ENCODE results near the gene CEMIP. TPM values are rescaled to one million over a fixed set of nuclear protein-coding genes. Genes with fewer than 3 reads are reported as not detected.

Gene CEMIP
- total RNA-seq, 2 experiments from 2014 or later, result not detected

DNA sequence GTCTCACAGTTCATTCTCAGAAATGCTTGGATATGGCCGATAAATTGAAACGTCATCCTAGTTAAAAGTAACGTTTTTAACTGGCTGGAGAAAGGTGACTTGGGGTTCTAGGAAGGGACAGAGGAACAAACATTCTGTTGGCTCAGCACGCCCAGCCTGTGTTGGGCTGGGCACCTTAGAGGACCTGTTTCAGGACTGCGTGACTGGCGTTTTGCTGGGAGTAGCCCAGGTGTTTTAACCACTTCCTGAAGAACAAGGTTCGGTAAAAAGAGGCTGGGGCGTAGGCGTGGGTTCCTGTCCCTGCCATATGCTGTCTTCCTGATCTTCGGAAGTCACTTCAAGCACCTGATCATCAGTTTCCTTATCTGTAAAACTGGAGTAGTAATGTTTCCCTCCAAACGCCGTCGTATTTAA lies 220.5 kb downstream of the CEMIP start:
- TF ChIP-seq, protein P1, sequence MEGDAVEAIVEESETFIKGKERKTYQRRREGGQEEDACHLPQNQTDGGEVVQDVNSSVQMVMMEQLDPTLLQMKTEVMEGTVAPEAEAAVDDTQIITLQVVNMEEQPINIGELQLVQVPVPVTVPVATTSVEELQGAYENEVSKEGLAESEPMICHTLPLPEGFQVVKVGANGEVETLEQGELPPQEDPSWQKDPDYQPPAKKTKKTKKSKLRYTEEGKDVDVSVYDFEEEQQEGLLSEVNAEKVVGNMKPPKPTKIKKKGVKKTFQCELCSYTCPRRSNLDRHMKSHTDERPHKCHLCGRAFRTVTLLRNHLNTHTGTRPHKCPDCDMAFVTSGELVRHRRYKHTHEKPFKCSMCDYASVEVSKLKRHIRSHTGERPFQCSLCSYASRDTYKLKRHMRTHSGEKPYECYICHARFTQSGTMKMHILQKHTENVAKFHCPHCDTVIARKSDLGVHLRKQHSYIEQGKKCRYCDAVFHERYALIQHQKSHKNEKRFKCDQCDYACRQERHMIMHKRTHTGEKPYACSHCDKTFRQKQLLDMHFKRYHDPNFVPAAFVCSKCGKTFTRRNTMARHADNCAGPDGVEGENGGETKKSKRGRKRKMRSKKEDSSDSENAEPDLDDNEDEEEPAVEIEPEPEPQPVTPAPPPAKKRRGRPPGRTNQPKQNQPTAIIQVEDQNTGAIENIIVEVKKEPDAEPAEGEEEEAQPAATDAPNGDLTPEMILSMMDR (conservative IDR thresholded peaks at IDR 0.05; ENCODE audit: low read length), result no peak
- no peak for TF ChIP-seq EZH2phosphoT487 (IDR thresholded peaks at IDR 0.05; ENCODE audit: borderline replicate concordance, low read depth, low read length)
- no peaks in the 10 kb centered on the region for H3K9me2 ChIP-seq (ENCODE audit: insufficient read depth, low read length)
- H3K79me2 ChIP-seq (ENCODE audit: insufficient read depth, low read depth, low read length), result peaks cover 11% of the 10 kb centered on the region; the same call in 1 of the 2 replicates
- BruUV-seq (replicated peaks), result TSS peak; percentile 88
- intact Hi-C loops (cut with micrococcal nuclease; ENCODE audit: unreplicated experiment), result loop anchor here (5.0 to 10.0 kb wide), 3 partner anchors 268 to 1045 kb away; partner anchors contain the start of genes MEX3B and STARD5
- peak overlapping the region; percentile 77 for H3K4me3 ChIP-seq (ENCODE audit: low read depth, low read length, poor library complexity, severe bottlenecking)
- no peaks in the 10 kb centered on the region for H3K9me3 ChIP-seq (ENCODE audit: low read length)
- peak; percentile 77 for DNase-seq (ENCODE audit: low spot score)
- ChIA-PET CTCF (ENCODE audit: unreplicated experiment) (no interaction called here), POLR2A (interaction anchor here (1.3 to 4.1 kb wide), 3 partner anchors 9 to 20 kb away, joined by 5 to 24 read pairs (median 11); no protein-coding TSS in a partner anchor)
- peaks cover 13% of the 10 kb centered on the region for H4K20me1 ChIP-seq (ENCODE audit: insufficient read depth, low read length)
- peaks cover 31% of the 10 kb centered on the region for H3K4me1 ChIP-seq (ENCODE audit: insufficient read depth, low read length, poor library complexity, severe bottlenecking)
- peak overlapping the region; percentile 67; the same call in 1 of the 2 replicates for H2AFZ ChIP-seq (ENCODE audit: low read length)
- peak overlapping the region; percentile 65 for H3K27ac ChIP-seq (ENCODE audit: low read depth, low read length, poor library complexity, severe bottlenecking)
- H3K4me2 ChIP-seq (ENCODE audit: low read length), result peak overlapping the region; percentile 91
- peaks cover 19% of the 10 kb centered on the region for H3K36me3 ChIP-seq (ENCODE audit: insufficient read depth, low read length)

DNA sequence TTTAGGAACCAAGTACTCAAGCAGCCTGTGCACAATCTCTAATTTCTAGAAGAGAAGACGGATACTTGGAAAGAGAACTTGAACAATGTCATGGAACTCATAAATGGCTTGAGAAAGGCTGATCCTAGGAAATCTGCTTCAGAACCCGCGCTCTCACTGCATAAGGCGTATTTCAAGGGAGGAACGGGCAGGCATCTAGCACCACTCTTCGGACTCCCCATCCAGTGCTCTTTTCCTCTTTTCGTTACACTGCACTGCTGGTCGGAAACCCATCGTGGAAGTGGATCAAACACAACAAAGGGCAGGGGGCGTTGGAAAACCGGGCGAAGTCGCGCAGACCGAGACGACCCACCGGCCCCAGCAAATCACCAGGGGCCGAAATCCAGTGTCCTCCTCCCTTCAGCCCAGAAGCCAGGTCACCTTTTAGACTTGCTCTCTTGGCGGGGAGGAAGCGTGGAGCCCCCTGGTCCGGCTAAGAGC lies 221.0 kb downstream of the CEMIP start:
- Histone ChIP-seq H3K9me2 (ENCODE audit: insufficient read depth, low read length) (no peaks in the 10 kb centered on the region), H3K9me3 (ENCODE audit: low read length) (no peaks in the 10 kb centered on the region), H3K4me3 (ENCODE audit: low read depth, low read length, poor library complexity, severe bottlenecking) (peak overlapping the region; percentile 77), H3K79me2 (ENCODE audit: insufficient read depth, low read depth, low read length) (peaks cover 12% of the 10 kb centered on the region; the same call in 1 of the 2 replicates), H4K20me1 (ENCODE audit: insufficient read depth, low read length) (peaks cover 19% of the 10 kb centered on the region), H3K36me3 (ENCODE audit: insufficient read depth, low read length) (peaks cover 19% of the 10 kb centered on the region), H3K27ac (ENCODE audit: low read depth, low read length, poor library complexity, severe bottlenecking) (peak overlapping the region; percentile 65), H2AFZ (ENCODE audit: low read length) (peak overlapping the region; percentile 67), H3K4me2 (ENCODE audit: low read length) (peak overlapping the region; percentile 91), H3K4me1 (ENCODE audit: insufficient read depth, low read length, poor library complexity, severe bottlenecking) (peaks cover 31% of the 10 kb centered on the region)
- intact Hi-C loops (cut with micrococcal nuclease; ENCODE audit: unreplicated experiment), result loop anchor here (10.0 kb wide), 1 partner anchor 1045 kb away; the partner anchor contains the start of gene MEX3B
- POLR2A ChIA-PET, result interaction anchor here (1.0 to 4.1 kb wide), 4 partner anchors 9 to 21 kb away, joined by 3 to 24 read pairs (median 8); no protein-coding TSS in a partner anchor
- BruUV-seq (replicated peaks), result no TSS peak
- TF ChIP-seq, protein P1 (conservative IDR thresholded peaks at IDR 0.05; ENCODE audit: low read length), result no peak
- no peak for TF ChIP-seq EZH2phosphoT487 (IDR thresholded peaks at IDR 0.05; ENCODE audit: borderline replicate concordance, low read depth, low read length)
- peak; percentile 30 for DNase-seq (ENCODE audit: low spot score)
- CTCF ChIA-PET (ENCODE audit: unreplicated experiment), result no interaction called here

DNA sequence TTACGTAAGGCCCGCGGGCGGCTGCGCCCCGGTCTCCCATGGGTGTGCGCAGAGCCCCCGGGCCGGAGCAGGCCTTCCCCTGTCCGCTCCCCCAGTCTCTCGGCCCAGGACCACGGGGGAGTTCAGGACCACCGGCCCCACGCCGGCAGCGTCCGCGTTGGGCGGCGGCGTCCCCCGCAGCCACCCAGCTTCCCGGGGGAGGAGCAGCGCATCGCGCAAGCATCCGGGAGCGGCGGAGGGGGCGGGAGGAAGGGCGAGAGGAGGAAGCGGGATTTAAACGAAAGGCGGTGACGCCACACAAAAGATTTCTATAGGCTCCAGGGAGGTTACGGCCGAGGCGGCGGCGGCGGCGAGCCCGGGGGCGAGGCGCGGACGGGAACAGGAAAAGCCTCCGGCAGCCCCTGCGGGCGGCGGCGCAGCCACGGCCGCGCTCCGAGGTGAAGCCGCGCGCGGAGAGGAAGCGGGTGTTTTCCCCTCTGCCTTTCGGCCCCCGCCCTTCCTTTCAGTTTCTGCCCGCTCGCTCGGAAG lies 221.5 kb downstream of the CEMIP start, which contains the start of gene TLNRD1:
Gene TLNRD1 (plus strand): TSS at position 300 of the 528 bp plus-strand sequence. CDS start 1,349 bp downstream, outside the sequence.
- H3K4me3 ChIP-seq (ENCODE audit: low read depth, low read length, poor library complexity, severe bottlenecking), result peak within 1 kb of the TSS; percentile 77
- peak within 1 kb of the TSS; percentile 67 for H2AFZ ChIP-seq (ENCODE audit: low read length)
- H3K4me1 ChIP-seq (ENCODE audit: insufficient read depth, low read length, poor library complexity, severe bottlenecking), result peaks cover 31% of the 10 kb centered on the region
- H3K79me2 ChIP-seq (ENCODE audit: insufficient read depth, low read depth, low read length), result peaks cover 12% of the 10 kb centered on the region; the same call in 1 of the 2 replicates
- peak within 1 kb of the TSS; percentile 65 for H3K27ac ChIP-seq (ENCODE audit: low read depth, low read length, poor library complexity, severe bottlenecking)
- no peak for TF ChIP-seq EZH2phosphoT487 (IDR thresholded peaks at IDR 0.05; ENCODE audit: borderline replicate concordance, low read depth, low read length)
- TF ChIP-seq, protein P1 (conservative IDR thresholded peaks at IDR 0.05; ENCODE audit: low read length), result no peak
- intact Hi-C loops (cut with micrococcal nuclease; ENCODE audit: unreplicated experiment), result loop anchor here (10.0 kb wide), 1 partner anchor 1044 kb away; the partner anchor contains the start of gene MEX3B
- peaks cover 19% of the 10 kb centered on the region for H3K36me3 ChIP-seq (ENCODE audit: insufficient read depth, low read length)
- POLR2A ChIA-PET, result interaction anchor here (1.0 to 4.1 kb wide), 5 partner anchors 10 to 21 kb away, joined by 3 to 24 read pairs (median 5); no protein-coding TSS in a partner anchor
- BruUV-seq (replicated peaks), result no TSS peak
- CTCF ChIA-PET (ENCODE audit: unreplicated experiment), result no interaction called here
- peak; percentile 86 for DNase-seq (ENCODE audit: low spot score)
- no peaks in the 10 kb centered on the region for H3K9me2 ChIP-seq (ENCODE audit: insufficient read depth, low read length)
- no peaks in the 10 kb centered on the region for H3K9me3 ChIP-seq (ENCODE audit: low read length)
- peak within 1 kb of the TSS; percentile 91 for H3K4me2 ChIP-seq (ENCODE audit: low read length)
- H4K20me1 ChIP-seq (ENCODE audit: insufficient read depth, low read length), result peaks cover 23% of the 10 kb centered on the region

Measured in OCI-LY7 (cell line).